HepG2 (cell line): ENCODE results near the gene NUP58. TPM values are rescaled to one million over a fixed set of nuclear protein-coding genes. Genes with fewer than 3 reads are reported as not detected.

Experiments used
- ATAC-seq: fragments of 200-7000 bp; cut with Tn5 transposase; 3 replicates; pipeline ENCODE4 v1.9.1; 2020; ENCODE audit warnings: mild to moderate bottlenecking, moderate library complexity
- BruUV-seq: library from RNA; stranded (reverse); fragments of 400-500 nt; replicated peaks from 2 replicates; lab custom pipeline; 2021; lab: Mats Ljungman, UMichigan
- CTCF ChIA-PET: fragments of 300-600 bp; formaldehyde crosslinking; extraction: SDS; loops from one replicate; lab custom pipeline; 2021; ENCODE audit warnings: low total read pairs, inconsistent platforms, low intra/inter-chr PET ratio; lab: Yijun Ruan, JAX
- POLR2A ChIA-PET: fragments of 350-600 bp; sonication (Branson Sonifier 250); formaldehyde crosslinking; loops from one replicate; lab custom pipeline; 2020; ENCODE audit warnings: antibody characterized with exemption, inconsistent platforms; lab: Yijun Ruan, JAX
- DNase-seq: peaks from one replicate; pipeline ENCODE4 v3.0.0-alpha.2; 2015; ENCODE audit warnings: low spot score
- FAIRE-seq: peaks from 3 replicates; lab custom pipeline; 2011; peaks lifted over from hg19 to GRCh38; lab: Jason Lieb, UNC
- H2AFZ ChIP-seq: one replicate; pipeline ENCODE4 v1.6.1; 2011; ENCODE audit warnings: low read length, inconsistent platforms
- H3K27ac ChIP-seq: fragments of 300-600 bp; 3 replicates; pipeline ENCODE4 v1.8.0; 2011; ENCODE audit warnings: mixed run types, mild to moderate bottlenecking, mixed read lengths, low read length, inconsistent platforms; ENCODE audit not compliant: insufficient read depth; ENCODE audit errors: extremely low read length
- H3K27me3 ChIP-seq, 2 experiments: fragments of 200-600 bp in 1 of 2; 2 replicates in 1 of 2; 3 replicates in 1 of 2; pipeline versions ENCODE4 v1.6.0 to v1.8.0; 2011; ENCODE audit warnings: low read length in 2 of 2, mild to moderate bottlenecking in 2 of 2, moderate library complexity in 2 of 2, inconsistent platforms in 1 of 2; ENCODE audit not compliant: insufficient read depth in 2 of 2, control insufficient read depth in 1 of 2
- H3K36me3 ChIP-seq, 2 experiments: fragments of 200-600 bp in 1 of 2; replicated peaks in 1 of 2; 2 replicates in 1 of 2; 3 replicates in 1 of 2; pipeline versions ENCODE4 v1.5.1 to v1.8.0; 2011; ENCODE audit warnings: low read length in 2 of 2, inconsistent platforms in 1 of 2; ENCODE audit not compliant: insufficient read depth in 2 of 2, control insufficient read depth in 1 of 2
- H3K4me1 ChIP-seq: 2 replicates; pipeline ENCODE4 v1.5.1; 2012; ENCODE audit warnings: low read length, inconsistent platforms; ENCODE audit not compliant: insufficient read depth
- H3K4me2 ChIP-seq: 2 replicates; pipeline ENCODE4 v1.6.0; 2011; ENCODE audit warnings: low read depth, low read length, inconsistent platforms
- H3K4me3 ChIP-seq, 3 experiments: fragments of 200-600 bp in 1 of 3; sonication (generic), shearing (Covaris generic) in 1 of 3; replicated peaks in 1 of 3; 2 replicates each; pipeline ENCODE4 v1.5.1; 2011 to 2016; ENCODE audit warnings: low read length in 3 of 3, inconsistent platforms in 2 of 3, low read depth in 2 of 3, mild to moderate bottlenecking in 2 of 3, control low read depth in 1 of 3, mixed read lengths in 1 of 3; ENCODE audit not compliant: insufficient read depth in 1 of 3
- H3K79me2 ChIP-seq: one replicate; pipeline ENCODE4 v1.6.1; 2011; ENCODE audit warnings: low read length, inconsistent platforms; ENCODE audit not compliant: insufficient read depth
- H3K9ac ChIP-seq: 2 replicates; pipeline ENCODE4 v1.6.0; 2011; ENCODE audit warnings: mild to moderate bottlenecking, low read depth, low read length, inconsistent platforms; ENCODE audit not compliant: insufficient read depth
- H3K9me3 ChIP-seq: 2 replicates; pipeline ENCODE4 v1.5.1; 2012; ENCODE audit warnings: mild to moderate bottlenecking, low read length
- H4K20me1 ChIP-seq: 2 replicates; pipeline ENCODE4 v1.6.0; 2011; ENCODE audit warnings: inconsistent platforms, mild to moderate bottlenecking, low read length, moderate library complexity; ENCODE audit not compliant: insufficient read depth
- ATRX ChIP-seq: sonication (generic); formaldehyde crosslinking; IDR thresholded peaks from 2 replicates; pipeline ENCODE4 v1.4.0; 2020; ENCODE audit warnings: missing genetic modification reagents, borderline replicate concordance
- ERF ChIP-seq: IDR thresholded peaks from 2 replicates; pipeline ENCODE4 v1.6.1; 2018; ENCODE audit warnings: missing biosample characterization, missing genetic modification reagents
- ETV5 ChIP-seq: IDR thresholded peaks from 2 replicates; pipeline ENCODE4 v1.6.1; 2018; ENCODE audit warnings: missing biosample characterization, missing genetic modification reagents, inconsistent platforms, borderline replicate concordance
- ETV6 ChIP-seq: sonication (generic); formaldehyde crosslinking; conservative IDR thresholded peaks from 2 replicates; pipeline ENCODE4 v1.4.0; 2020; ENCODE audit warnings: missing genetic modification reagents
- MTF2 ChIP-seq: sonication (generic); formaldehyde crosslinking; IDR thresholded peaks from 2 replicates; pipeline ENCODE4 v1.5.0; 2020; ENCODE audit warnings: missing genetic modification reagents, borderline replicate concordance
- PAF1 ChIP-seq: IDR thresholded peaks from 2 replicates; pipeline ENCODE4 v1.6.1; 2016; ENCODE audit warnings: missing genetic modification reagents, missing compliant biosample characterization
- TAF1 ChIP-seq: sonication (generic); formaldehyde crosslinking; IDR thresholded peaks from 2 replicates; pipeline ENCODE4 v1.4.0; 2020; ENCODE audit warnings: missing genetic modification reagents
- ZNF124 ChIP-seq: sonication (generic); formaldehyde crosslinking; IDR thresholded peaks from 2 replicates; pipeline ENCODE4 v1.4.0; 2020; ENCODE audit warnings: missing genetic modification reagents
- ZSCAN21 ChIP-seq: sonication (generic); formaldehyde crosslinking; IDR thresholded peaks from 2 replicates; pipeline ENCODE4 v1.8.0; 2022; ENCODE audit warnings: mild to moderate bottlenecking, missing genetic modification reagents, moderate library complexity, borderline replicate concordance
- WGBS: methylation state at CpG from one replicate; pipeline ENCODE4 v1.1.6; 2017; ENCODE audit warnings: low lambda C conversion rate; 5-methylcytosine and 5-hydroxymethylcytosine counted together
- in situ Hi-C: cut with HindIII; loops from 2 replicates; pipeline ENCODE4 v1.10.0; 2017; ENCODE audit warnings: low pct_unique_long_range_greater_than_20kb; ENCODE audit not compliant: extremely low pct_ligation_motif_present
- intact Hi-C: fragments of 100-400 bp; cut with micrococcal nuclease; formaldehyde crosslinking; loops from one replicate; pipeline ENCODE4 v1.10.0; 2022; ENCODE audit not compliant: unreplicated experiment
- polyA plus RNA-seq, 8 experiments: library from polyadenylated mRNA; depleted of rRNA in 3 of 8; stranded (reverse) in 7 of 8; unstranded in 1 of 8; fragments of >200 nt; fragmentation: Illumina TruSeq in 4 of 8; extraction: Trizol in 4 of 8; gene quantifications; 2 replicates each; pipeline versions ENCODE4 v1.2.1 to v1.2.3, GENCODE V29; 2011 to 2016; ENCODE audit warnings: low read depth in 4 of 8, missing spikeins in 1 of 8, mixed read lengths in 1 of 8; ENCODE audit not compliant: insufficient read depth in 1 of 8
- total RNA-seq, 5 experiments: library from RNA; depleted of rRNA; stranded (reverse); fragments of >200 nt; fragmentation: Illumina TruSeq; extraction: Trizol; gene quantifications; 2 replicates each; pipeline ENCODE4 v1.2.3, GENCODE V29; 2016; ENCODE audit warnings: low read depth in 1 of 5
- TF ChIP-seq, protein P1 (sequence below): sonication (generic); formaldehyde crosslinking; IDR thresholded peaks from 2 replicates; pipeline ENCODE4 v1.5.1; 2020; ENCODE audit warnings: missing genetic modification reagents, mild to moderate bottlenecking, borderline replicate concordance
- TF ChIP-seq, protein P2 (sequence below): IDR thresholded peaks from 2 replicates; pipeline ENCODE4 v1.6.1; 2016; ENCODE audit warnings: mild to moderate bottlenecking, missing biosample characterization, missing genetic modification reagents
- TF ChIP-seq, protein P3 (sequence below): sonication (generic); formaldehyde crosslinking; IDR thresholded peaks from 2 replicates; pipeline ENCODE4 v1.5.0; 2020; ENCODE audit warnings: missing genetic modification reagents

NUP58 gene
- total and polyA plus RNA-seq, 2 of the 13 experiments (the other 11 are each of a cell fraction or from before 2014, with no cell fraction given), result 45.4 to 46.5 TPM

DNA sequence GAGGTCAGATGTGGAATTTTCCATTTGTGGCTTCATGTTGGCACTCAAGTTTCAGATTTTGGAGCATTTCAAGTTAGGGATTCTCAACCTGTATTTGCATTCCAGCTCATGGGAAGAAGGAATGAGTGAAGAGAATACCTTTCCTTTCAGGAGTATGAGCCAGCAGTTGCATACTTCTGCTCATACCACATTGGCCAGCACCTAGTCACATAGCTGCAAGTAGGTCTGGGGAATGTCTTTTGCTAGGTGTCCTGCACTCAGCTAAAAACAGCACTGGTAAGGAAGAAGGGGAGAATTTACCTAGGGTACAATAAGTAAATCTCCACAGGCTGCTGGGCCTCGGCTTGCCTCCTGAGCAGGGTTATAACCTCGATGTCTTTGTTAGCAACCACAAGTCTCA, 45.7 kb downstream of the NUP58 start:
- DNase-seq (no peak), FAIRE-seq (no peak), ATAC-seq (peak; percentile 42; the same call in 2 of the 3 replicates)
- TF ChIP-seq ATRX (CRISPR knock-in tag), result no peak
- TF ChIP-seq, protein P1, sequence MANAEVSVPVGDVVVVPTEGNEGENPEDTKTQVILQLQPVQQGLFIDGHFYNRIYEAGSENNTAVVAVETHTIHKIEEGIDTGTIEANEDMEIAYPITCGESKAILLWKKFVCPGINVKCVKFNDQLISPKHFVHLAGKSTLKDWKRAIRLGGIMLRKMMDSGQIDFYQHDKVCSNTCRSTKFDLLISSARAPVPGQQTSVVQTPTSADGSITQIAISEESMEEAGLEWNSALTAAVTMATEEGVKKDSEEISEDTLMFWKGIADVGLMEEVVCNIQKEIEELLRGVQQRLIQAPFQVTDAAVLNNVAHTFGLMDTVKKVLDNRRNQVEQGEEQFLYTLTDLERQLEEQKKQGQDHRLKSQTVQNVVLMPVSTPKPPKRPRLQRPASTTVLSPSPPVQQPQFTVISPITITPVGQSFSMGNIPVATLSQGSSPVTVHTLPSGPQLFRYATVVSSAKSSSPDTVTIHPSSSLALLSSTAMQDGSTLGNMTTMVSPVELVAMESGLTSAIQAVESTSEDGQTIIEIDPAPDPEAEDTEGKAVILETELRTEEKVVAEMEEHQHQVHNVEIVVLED, result no peak
- Histone ChIP-seq H3K4me2 (no peak overlapping the region), H3K79me2 (no peaks in the 10 kb centered on the region), H3K27ac (no peak overlapping the region), H2AFZ (no peak overlapping the region), H3K4me3 (no peak overlapping the region), H3K4me1 (no peaks in the 10 kb centered on the region), H3K9ac (no peak overlapping the region), H3K36me3 (no peaks in the 10 kb centered on the region), H3K27me3 (no peaks in the 10 kb centered on the region), H3K9me3 (no peaks in the 10 kb centered on the region), H4K20me1 (no peaks in the 10 kb centered on the region)
- BruUV-seq, result no TSS peak
- intact Hi-C loops (no loop called here), in situ Hi-C loops (no loop called here)
- CTCF ChIA-PET, result no interaction called here
- 69% methylated on average over 2 of the region's 2 CpGs for WGBS
- POLR2A ChIA-PET, result no interaction called here

DNA sequence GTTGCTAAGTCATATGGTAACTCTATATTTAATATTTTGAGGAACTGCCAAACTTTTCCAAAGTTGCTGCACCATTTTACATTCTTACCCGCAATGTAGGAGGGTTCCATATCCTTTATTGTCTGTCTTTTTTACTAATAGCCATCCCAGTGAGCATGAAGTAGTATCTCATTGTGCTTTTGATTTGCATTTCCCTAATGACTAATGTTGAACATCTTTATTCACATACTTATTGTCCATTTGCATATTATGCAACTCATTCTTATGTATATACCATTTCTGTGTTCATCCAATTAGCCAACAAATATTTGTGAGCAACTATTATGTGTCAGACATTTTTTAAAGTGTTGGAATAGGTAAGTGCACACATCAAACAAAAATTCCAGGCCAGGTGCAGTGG, 50.0 kb downstream of the NUP58 start:
- in situ Hi-C loops (no loop called here), intact Hi-C loops (no loop called here)
- BruUV-seq, result no TSS peak
- ATAC-seq (no peak), FAIRE-seq (no peak), DNase-seq (no peak)
- no peaks in the 10 kb centered on the region for H3K9me3 ChIP-seq
- H3K27me3 ChIP-seq, result no peaks in the 10 kb centered on the region; a peak in 1 of 5 replicates
- TF ChIP-seq, protein P2, sequence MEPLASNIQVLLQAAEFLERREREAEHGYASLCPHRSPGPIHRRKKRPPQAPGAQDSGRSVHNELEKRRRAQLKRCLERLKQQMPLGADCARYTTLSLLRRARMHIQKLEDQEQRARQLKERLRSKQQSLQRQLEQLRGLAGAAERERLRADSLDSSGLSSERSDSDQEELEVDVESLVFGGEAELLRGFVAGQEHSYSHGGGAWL (CRISPR knock-in tag), result no peak
- TF ChIP-seq MTF2 (CRISPR knock-in tag) (no peak), ERF (CRISPR knock-in tag) (no peak), TAF1 (CRISPR knock-in tag) (no peak), ETV5 (CRISPR knock-in tag) (no peak), ZSCAN21 (CRISPR knock-in tag) (no peak), ZNF124 (CRISPR knock-in tag) (no peak), PAF1 (CRISPR knock-in tag) (no peak), ETV6 (CRISPR knock-in tag) (no peak)
- TF ChIP-seq, protein P3, sequence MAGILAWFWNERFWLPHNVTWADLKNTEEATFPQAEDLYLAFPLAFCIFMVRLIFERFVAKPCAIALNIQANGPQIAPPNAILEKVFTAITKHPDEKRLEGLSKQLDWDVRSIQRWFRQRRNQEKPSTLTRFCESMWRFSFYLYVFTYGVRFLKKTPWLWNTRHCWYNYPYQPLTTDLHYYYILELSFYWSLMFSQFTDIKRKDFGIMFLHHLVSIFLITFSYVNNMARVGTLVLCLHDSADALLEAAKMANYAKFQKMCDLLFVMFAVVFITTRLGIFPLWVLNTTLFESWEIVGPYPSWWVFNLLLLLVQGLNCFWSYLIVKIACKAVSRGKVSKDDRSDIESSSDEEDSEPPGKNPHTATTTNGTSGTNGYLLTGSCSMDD (CRISPR knock-in tag), result no peak
- no peaks in the 10 kb centered on the region for H4K20me1 ChIP-seq
- 91% methylated on average over 1 of the region's 1 CpG for WGBS
- no peak overlapping the region for H3K9ac ChIP-seq
- H3K36me3 ChIP-seq, result no peaks in the 10 kb centered on the region
- POLR2A ChIA-PET, result no interaction called here
- H3K27ac ChIP-seq, result no peak overlapping the region
- H2AFZ ChIP-seq, result no peak overlapping the region
- no peak overlapping the region for H3K4me3 ChIP-seq
- H3K79me2 ChIP-seq, result no peaks in the 10 kb centered on the region
- no peak overlapping the region for H3K4me2 ChIP-seq
- H3K4me1 ChIP-seq, result peaks cover 12% of the 10 kb centered on the region
- CTCF ChIA-PET, result no interaction called here
